Thoracic aorta (tissue), 2 donors: Measurements from ENCODE around the gene HDAC5. TPM values are rescaled to one million over a fixed set of nuclear protein-coding genes. Genes with fewer than 3 reads are reported as not detected.
A peak's percentile ranks its signal among the peaks of the same experiment; 100 is the strongest.
"Not testable (repeated sequence)": the region's sequence is repeated elsewhere in the genome, so short reads cannot be mapped to it uniquely, and the experiment has no call there.

Source experiments
- ATAC-seq: fragments of 150-250 bp; one replicate; pipeline ENCODE4 v1.8.0; 2017; ENCODE audit warnings: low read depth; ENCODE audit not compliant: insufficient number of reproducible peaks, low FRiP score
- DNase-seq: peaks from one replicate; pipeline ENCODE4 v3.0.0-alpha.2; 2020; ENCODE audit warnings: low spot score
- H3K27ac ChIP-seq, 2 donors: fragments of 200-600 bp; sonication (generic); 1 replicate in 1 of 2; 2 replicates in 1 of 2; pipeline ENCODE4 v1.5.1; 2016; ENCODE audit warnings: mild to moderate bottlenecking in 2 of 2, moderate library complexity in 2 of 2
- H3K27me3 ChIP-seq: fragments of 200-600 bp; sonication (generic); replicated peaks from 2 replicates; pipeline ENCODE4 v1.6.0; 2016; ENCODE audit warnings: mild to moderate bottlenecking; ENCODE audit not compliant: insufficient read depth
- H3K36me3 ChIP-seq: fragments of 200-600 bp; sonication (generic); one replicate; pipeline ENCODE4 v1.5.1; 2016
- H3K4me1 ChIP-seq, 2 donors: fragments of 200-600 bp; sonication (generic); 1 replicate in 1 of 2; 2 replicates in 1 of 2; pipeline versions ENCODE4 v1.5.1 to v1.6.0; 2016; ENCODE audit warnings: low read depth in 2 of 2, mild to moderate bottlenecking in 1 of 2; ENCODE audit not compliant: control insufficient read depth in 1 of 2
- H3K4me3 ChIP-seq: fragments of 200-600 bp; sonication (generic); 2 replicates; pipeline ENCODE4 v1.5.1; 2016; ENCODE audit warnings: mild to moderate bottlenecking
- H3K9me3 ChIP-seq: fragments of 200-600 bp; sonication (generic); 2 replicates; pipeline ENCODE4 v1.5.1; 2016
- total RNA-seq, 2 donors: library from RNA; depleted of rRNA; stranded (reverse); fragments of >200 nt; gene quantifications; one replicate each; pipeline versions ENCODE4 v1.1.0 to v1.2.3, GENCODE V29; 2016
- TF ChIP-seq, protein P1 (sequence below): fragments of 200-600 bp; sonication (generic); IDR thresholded peaks from one replicate; pipeline ENCODE4 v1.5.1; 2019; ENCODE audit warnings: antibody characterized with exemption

The HDAC5 gene
- total RNA-seq, 2 donors from 2014 or later, result 76.9 to 115 TPM

DNA sequence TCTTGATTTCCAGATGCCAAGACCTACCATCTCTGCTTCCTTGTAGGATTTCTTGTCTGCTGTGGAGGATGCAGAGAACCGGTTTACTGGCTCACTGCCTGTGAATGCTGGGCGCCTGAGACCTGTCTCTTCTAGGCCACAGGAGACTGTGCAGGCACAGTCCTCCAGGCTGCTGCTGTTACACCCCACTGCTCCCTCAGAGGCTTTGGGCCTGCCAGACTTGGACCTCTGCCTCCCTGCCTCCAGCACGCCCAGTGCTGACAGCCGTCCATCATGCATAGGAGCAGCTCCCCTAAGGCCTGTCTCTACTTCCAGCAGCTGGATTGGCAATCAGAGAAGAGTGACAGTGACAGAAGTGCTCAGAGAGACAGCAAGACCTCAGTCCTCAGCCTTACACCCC is 24.4 kb upstream of the HDAC5 start:
- Histone ChIP-seq H3K4me3 (no peak overlapping the region), H3K27ac (no peak overlapping the region), H3K4me1 (no peaks in the 10 kb centered on the region), H3K9me3 (no peaks in the 10 kb centered on the region), H3K27me3 (no peaks in the 10 kb centered on the region), H3K36me3 (no peaks in the 10 kb centered on the region)
- DNase-seq, result no peak
- ATAC-seq, result no peak
- TF ChIP-seq, protein P1, sequence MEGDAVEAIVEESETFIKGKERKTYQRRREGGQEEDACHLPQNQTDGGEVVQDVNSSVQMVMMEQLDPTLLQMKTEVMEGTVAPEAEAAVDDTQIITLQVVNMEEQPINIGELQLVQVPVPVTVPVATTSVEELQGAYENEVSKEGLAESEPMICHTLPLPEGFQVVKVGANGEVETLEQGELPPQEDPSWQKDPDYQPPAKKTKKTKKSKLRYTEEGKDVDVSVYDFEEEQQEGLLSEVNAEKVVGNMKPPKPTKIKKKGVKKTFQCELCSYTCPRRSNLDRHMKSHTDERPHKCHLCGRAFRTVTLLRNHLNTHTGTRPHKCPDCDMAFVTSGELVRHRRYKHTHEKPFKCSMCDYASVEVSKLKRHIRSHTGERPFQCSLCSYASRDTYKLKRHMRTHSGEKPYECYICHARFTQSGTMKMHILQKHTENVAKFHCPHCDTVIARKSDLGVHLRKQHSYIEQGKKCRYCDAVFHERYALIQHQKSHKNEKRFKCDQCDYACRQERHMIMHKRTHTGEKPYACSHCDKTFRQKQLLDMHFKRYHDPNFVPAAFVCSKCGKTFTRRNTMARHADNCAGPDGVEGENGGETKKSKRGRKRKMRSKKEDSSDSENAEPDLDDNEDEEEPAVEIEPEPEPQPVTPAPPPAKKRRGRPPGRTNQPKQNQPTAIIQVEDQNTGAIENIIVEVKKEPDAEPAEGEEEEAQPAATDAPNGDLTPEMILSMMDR, result no peak

DNA sequence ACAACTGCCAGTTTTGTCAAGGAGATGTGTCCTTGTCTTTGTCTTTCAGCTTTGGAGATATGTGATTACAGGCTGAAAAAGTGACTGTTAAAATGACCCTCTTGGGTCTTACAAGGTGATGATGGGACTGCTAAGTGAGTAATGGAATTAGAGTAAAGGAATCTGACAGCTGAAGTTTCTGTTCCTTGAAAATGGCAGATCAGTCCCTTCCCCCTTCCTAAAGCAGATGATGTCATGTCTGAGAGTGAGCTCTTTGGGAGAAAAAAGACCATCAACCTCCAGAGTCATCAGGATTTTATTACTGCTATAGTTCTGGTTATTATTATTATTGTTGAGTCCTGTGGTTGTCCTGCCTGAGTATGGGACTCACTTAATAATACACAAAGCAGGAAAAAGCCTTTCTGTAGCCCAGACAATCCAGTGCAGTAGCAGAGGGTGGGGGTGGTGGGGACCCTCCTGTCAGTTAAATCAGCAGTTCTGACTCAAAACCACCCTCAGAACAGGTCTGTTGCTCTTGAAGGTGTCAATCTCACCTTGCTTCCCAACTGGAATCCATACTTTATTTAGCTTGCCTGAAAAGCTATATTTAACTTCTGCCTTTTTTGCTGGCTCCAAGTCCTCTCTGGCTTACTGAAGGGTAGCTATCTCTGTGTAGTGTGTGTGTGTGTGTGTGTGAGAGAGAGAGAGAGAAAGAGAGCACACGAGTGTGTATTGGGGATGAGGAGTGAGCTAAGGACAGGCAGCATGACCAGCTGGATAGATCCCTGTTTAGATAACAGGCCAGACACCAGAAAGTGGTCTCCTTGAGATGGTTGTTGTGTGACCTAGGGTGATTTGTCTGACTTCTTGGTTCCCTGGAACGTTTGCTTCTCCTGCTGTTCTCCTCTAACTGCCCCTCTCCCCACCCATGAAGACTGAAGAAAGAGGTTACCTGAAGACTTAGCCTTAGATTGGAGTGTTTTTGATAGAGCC is 23.2 kb upstream of the HDAC5 start:
- peaks cover 6 to 8% of the 10 kb centered on the region in 2 donors for H3K4me1 ChIP-seq
- no peak overlapping the region for H3K27ac ChIP-seq
- TF ChIP-seq, protein P1, result no peak

DNA sequence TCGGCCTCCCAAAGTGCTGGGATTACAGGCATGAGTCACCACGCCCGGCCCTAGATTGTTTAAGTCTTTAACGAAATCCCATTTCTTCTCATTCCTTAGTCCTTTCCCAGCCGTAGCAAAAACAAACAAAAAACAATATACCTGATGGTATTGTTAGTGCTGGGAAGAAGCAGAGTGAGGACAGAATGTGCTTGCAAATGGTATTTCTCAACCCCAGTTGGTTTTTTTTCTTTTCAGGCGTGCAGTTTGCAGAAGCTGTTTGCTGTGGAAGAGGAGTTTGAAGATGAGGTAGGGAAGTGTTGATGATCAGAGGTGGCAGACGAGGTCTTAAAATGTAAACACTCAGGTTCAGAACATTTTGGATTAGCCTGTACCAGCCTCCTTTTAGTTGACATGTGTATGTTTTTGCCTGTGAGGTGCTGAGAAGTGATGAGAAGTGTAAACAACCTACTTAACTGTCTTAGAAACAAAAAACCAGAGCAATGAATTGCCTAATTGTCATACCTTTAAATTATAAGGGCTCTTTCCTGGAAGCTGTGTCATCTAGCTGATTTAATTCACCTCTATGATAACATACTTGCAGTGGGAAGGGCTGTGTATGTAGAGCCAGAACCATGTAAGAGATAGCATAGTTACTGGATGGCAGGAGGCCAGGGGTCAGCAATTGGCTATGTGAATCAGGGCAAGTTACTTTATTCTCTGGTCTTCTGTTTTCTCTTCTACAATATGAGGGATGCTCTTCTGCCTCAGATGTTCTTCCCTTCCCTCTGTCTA is 21.7 kb upstream of the HDAC5 start:
- Histone ChIP-seq H3K4me1 (peaks cover 6 to 8% of the 10 kb centered on the region in 2 donors), H3K27ac (no peak overlapping the region), H3K36me3 (no peaks in the 10 kb centered on the region), H3K9me3 (no peaks in the 10 kb centered on the region), H3K4me3 (no peak overlapping the region), H3K27me3 (no peaks in the 10 kb centered on the region)
- ATAC-seq (no peak), DNase-seq (no peak)
- TF ChIP-seq, protein P1, result no peak

More for the DNA sequence above, 23.2 kb upstream of the HDAC5 start:
- Histone ChIP-seq H3K36me3 (no peaks in the 10 kb centered on the region), H3K27me3 (no peaks in the 10 kb centered on the region), H3K4me3 (no peak overlapping the region), H3K9me3 (no peaks in the 10 kb centered on the region)
- DNase-seq, result no peak
- no peak for ATAC-seq

- not testable (repeated sequence) for H3K27ac ChIP-seq, H3K36me3 ChIP-seq, ATAC-seq, H3K27me3 ChIP-seq, H3K4me3 ChIP-seq, DNase-seq, H3K9me3 ChIP-seq, H3K4me1 ChIP-seq
Measured at GRCh38 chr17:44143921-44144320, 20.5 kb upstream of the HDAC5 start.

DNA sequence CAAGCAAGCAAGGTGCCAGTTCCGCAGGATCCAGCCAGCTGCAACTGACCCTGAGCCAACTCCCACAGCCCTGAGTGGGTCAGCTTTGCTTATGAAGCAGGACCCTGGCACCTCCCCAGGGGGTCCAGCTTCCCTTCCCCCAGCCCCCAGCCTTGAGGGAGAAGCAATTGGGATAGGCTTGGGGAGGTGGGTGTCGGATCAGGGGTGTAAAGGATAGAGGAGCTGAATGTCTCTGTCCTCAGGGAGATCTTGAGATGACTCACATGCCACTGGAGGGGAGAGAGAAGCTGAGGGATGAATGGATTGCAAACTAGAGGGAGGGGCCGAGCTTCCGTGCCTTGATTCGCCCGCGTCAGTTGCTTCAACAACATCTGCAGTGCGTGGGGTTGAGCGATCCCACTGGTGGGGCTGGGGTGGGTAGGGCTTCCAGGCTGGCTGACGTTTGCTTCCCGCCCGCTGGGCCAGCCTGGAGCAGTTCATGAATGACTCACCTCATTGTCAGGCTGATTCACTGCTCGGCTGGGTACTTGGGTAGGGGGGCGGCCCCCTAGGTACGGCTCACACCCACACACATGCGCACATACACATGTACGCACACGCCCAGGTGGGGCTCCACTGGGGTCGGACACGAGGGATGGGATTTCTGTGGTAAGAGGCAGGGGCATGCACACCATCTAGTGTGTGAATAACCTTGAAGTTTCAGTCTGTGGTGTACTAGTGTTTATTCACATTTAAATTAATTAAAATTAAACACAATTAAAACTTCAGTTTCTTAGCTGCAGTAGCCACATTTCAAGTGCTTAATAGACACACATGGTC is 14.7 kb upstream of the HDAC5 start:
- Histone ChIP-seq H3K36me3 (no peaks in the 10 kb centered on the region), H3K9me3 (no peaks in the 10 kb centered on the region), H3K27ac (peak overlapping the region; percentile 81 to 84), H3K4me3 (peak overlapping the region; percentile 62), H3K4me1 (peaks cover 12 to 22% of the 10 kb centered on the region in 2 donors), H3K27me3 (no peaks in the 10 kb centered on the region)
- TF ChIP-seq, protein P1, result no peak
- peak; percentile 97 for ATAC-seq
- DNase-seq, result peak; percentile 90
